HG03565 (cell line): Measurements from ENCODE around the gene MRLN.
"Not testable (repeated sequence)": the region's sequence is repeated elsewhere in the genome, so short reads cannot be mapped to it uniquely, and the experiment has no call there.

Experiments
- ATAC-seq: cut with Tn5 transposase; IDR thresholded peaks from one replicate; pipeline ENCODE4 v1.9.1; 2021; ENCODE audit warnings: mild to moderate bottlenecking, moderate library complexity; ENCODE audit not compliant: unreplicated experiment

Gene MRLN

DNA sequence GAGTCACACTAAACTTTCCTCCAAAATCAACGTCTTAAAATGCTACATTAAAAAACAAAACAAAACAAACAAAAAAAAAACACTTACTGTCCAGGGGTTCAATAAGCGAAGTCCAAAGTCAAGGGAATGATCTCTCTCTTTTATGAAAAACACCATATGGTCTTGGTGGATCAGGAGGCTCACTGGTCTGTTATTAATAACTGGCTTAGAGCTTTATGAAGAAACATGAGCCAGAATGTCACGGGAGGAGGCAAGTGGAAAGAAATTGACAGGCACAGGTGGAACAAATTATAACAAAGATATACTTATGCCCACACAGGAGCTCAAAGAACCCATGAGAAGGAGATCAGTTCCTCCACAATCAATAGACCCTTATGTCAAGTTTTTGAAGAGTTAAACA lies at the start of gene MRLN:
MRLN (minus strand) TSS at position 189 of the 400 bp plus-strand sequence.
- no peak for ATAC-seq

DNA sequence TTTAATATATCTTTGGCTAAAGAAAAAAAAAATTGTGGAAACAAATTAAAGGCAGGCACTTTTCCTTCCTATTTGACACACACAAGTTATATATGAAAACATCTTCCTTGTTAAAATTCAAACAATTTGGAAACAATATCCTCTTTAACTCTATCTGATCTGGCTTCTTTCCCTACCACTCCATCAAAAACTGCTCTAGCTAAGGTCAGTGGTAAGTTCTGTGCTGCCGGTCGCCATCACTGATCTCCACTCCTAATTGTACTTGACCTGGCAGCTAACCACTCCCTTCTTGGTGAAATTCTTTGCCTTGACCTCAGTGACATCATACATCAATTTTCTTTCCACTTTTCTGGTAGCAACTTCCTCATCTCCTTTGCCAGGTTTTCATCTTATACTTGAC lies 47.9 kb upstream of the MRLN start:
- no peak for ATAC-seq

DNA sequence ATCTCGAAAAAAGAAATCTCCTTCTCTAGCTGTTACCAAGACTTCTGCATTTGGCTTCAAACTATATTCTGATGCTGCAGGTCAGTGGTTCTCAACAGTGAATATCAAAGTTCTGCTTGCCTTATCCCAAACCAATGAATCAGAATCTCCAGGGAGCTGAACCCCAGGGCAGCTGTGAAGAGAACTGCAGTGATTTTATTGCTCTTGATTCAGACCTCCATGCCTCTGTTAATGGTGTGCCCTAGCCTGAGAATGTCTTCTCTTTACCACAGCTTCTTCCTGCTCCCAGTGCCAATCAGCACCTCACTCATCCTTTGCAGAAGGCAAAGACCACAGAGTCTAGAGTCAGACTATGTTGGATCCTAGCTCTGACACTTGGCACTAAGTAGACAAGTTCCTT lies 46.2 kb upstream of the MRLN start:
- no peak for ATAC-seq

DNA sequence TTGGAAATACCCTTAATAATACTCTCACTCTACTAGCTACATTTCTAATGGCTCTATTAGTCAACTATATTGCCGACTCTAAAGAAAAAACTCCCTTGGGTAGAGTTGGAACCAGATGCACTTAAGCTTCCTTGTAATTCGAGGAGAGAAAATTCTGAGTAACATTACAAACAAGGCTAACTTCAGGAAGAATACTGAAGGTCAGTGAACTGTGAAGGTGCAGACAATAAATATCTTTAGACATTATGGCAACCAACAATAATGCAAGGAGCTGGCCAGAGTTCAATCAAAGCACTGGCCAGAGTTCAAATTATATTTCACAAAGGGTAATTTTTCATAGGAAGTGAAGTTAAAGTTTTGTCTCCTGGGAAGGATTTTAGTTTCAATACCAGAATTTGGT lies 40.7 kb upstream of the MRLN start:
- no peak for ATAC-seq

DNA sequence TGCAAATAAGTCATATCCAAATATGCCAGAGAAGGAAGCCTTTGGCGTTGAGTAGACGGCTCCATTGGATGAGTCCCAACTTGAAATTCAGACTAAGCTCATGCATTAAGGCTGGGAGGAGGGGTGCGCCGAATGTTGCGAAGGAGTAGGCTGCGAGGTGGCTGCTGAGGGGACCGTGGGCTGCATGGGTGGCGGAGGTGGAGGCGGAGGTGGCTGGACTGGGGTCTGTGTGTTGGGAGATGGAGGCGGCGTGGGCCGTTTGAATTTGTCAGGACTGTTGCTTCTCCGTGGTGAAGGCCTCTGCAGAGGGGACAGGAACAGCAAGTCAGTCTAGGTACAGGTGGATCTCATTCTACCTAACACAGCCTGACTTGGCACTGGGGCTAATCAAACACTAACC lies 39.6 kb upstream of the MRLN start:
- no peak for ATAC-seq

DNA sequence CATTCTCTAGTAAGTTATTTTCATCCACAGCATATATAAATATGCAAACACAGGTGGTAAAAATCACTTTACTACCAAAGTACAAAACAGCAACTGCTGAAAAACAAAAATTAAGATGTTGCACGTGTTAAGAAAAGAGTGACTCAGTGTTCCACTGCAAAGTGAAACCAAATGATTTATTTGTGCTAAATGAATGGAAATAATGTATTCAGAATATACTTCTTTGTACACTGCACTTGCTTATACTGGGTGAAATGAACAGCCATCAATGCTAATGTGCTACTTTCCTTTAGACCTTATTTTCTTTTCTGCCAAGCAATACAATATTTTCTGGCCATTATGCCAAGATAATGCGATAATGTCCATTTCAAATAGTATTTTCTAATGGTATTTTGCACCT lies 38.3 kb upstream of the MRLN start:
- ATAC-seq: no peak

DNA sequence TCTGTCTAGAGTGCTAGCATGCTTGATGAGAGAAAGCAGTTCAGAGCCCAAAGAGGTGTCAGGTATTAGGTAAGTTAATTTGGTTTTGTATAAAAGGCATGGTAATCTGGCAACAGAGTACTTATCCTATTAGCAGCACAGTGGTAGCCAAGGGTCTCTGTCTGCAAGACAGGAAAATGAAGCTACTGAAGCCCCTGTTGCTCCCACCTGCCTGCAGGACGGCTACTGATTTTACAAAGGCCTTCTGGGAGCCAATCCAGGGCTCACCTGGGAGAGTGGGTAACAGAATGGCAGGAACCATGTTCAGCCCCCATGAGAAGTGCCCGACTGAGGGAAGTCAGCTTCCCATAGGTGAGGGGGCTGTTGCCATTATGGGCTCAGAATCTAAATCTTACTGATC lies 36.8 kb upstream of the MRLN start:
- ATAC-seq: not testable (repeated sequence)

DNA sequence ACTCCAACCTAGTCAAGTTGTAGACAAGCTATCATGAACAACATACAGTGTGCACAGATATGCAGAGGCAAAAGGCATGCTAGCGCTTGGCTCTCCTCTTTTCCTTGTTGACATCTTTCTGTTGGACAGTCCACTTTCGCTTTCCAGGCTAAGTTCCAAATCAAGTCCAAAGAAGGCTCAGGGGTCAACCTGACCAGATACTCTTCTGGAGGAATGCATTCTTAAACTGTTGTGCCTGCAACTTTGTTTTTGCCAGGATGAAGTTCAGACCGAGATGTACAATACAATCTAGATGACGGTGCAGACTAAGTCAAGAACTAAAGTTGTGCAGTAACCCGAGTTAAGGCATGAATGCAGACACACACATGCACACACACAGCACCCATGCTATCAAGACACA lies 35.7 kb upstream of the MRLN start:
- not testable (repeated sequence) for ATAC-seq

DNA sequence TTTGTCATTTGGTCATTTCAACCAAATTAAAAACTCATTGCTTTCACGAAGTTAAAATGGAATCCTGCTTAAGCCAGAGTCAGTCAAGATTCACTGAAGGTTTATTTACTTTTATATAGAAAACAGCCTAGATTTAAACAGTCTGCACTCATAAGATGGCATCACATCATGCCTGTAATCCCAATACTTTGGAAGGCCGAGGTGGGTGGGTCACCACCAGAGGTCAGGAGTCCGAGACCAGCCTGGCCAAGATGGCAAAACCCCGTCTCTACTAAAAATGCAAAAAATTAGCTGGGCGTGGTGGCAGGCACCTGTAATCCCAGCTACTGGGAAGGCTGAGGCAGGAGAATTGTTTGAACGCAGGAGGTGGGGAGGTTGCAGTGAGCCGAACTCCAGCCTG lies 33.8 kb upstream of the MRLN start:
- not testable (repeated sequence) for ATAC-seq

DNA sequence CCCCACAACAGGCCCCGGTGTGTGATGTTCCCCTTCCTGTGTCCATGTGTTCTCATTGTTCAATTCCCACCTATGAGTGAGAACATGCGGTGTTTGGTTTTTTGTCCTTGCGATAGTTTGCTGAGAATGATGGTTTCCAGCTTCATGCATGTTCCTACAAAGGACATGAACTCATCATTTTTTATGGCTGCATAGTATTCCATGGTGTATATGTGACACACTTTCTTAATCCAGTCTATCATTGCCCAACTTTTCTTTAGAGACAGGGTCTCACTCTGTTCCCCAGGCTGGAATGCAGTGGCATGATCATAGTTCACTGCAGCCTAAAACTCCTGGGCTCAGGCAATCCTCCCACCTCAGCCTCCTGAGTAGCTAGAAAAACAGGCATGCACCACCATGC lies 32.2 kb upstream of the MRLN start:
- not testable (repeated sequence) for ATAC-seq

DNA sequence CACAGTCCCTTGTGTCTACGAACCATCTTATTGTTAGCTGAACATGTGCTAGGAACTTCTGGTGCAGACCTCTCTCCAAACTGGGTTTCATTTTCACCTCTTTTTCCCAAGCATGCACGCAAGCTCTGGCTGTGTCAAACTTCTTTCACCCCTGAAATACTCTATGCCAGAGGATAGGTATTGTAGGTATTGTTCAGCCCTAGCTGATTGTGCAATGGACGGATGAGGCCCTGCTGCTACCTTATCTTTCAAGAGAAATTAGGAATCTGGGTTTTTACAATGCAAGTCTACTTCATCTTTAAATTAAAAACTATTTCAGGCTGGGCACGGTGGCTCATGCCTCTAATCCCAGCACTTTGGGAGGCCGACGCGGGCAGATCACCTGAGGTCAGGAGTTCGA lies 28.3 kb upstream of the MRLN start:
- no peak for ATAC-seq

DNA sequence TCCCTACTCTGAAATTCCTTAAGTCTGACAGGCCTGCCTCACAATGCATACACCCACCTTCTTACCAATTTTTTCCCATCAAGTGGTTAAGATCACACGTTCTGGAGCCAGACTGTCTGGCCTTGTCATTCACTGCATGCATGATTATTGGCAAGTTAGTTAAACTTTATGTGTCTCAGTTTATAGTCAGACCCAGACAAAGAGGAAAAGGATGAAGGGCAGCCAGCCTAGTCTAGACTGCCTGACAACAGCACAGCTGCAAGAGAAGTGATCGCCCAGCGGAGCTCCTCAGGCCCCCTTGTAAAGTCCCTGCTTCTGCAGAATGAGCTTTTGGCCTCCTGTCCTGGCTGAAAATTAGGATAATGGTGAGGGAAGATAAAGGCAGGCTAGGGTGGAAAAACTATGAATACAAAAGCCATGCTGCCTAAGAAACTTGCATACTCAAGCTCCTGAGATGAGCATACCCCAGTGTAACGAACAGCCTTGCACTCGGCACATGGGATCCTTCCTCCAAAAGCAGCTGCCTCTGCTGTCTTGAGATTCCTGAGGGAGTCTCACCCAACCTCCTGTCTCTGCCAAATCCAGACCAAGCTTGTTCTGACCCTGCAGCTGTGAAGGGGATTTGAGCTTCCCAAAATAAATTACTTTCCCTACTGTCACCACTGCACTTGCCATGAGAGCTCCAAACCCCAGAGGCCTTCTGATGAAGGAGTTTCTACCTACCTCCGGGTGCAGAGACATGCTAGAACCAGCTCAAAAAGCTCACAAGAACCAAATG lies 26.7 kb upstream of the MRLN start:
- ATAC-seq: no peak

DNA sequence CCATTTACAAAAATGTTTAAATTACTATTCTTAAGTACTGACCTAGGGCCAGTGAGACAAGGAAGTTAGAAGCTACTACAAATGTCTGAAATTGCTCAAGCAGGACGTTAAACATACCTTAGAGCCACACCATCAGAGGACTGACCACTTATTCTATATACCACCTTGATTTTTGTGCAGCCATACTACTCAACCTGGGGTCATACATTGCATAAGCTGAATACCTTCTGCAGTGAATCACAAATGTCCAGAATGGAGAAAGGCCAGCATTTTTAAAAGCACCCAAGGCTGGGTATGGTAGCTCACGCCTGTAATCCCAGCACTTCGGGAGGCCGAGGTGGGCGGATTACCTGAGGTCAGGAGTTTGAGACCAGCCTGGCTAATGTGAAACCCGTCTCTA lies 21.2 kb upstream of the MRLN start:
- no peak for ATAC-seq

DNA sequence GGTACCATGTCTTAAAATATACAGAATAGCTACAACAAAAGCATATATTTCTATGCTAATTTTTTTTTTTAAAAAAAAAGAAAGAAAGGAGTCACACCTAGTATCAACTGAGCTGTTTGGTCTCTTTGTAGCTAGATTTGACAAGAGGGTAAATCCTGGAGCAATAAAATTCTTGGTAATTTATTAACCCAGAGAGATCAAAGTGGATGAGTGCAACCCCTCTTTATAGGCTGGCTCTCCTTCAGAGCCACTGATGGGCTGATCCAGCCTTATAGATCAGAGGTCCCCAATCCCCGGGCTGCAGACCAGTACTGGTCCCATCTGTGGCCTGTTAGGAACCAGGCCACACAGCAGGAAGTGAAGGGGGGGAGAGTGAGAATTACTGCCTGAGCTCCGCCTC lies 19.8 kb upstream of the MRLN start:
- ATAC-seq: no peak

DNA sequence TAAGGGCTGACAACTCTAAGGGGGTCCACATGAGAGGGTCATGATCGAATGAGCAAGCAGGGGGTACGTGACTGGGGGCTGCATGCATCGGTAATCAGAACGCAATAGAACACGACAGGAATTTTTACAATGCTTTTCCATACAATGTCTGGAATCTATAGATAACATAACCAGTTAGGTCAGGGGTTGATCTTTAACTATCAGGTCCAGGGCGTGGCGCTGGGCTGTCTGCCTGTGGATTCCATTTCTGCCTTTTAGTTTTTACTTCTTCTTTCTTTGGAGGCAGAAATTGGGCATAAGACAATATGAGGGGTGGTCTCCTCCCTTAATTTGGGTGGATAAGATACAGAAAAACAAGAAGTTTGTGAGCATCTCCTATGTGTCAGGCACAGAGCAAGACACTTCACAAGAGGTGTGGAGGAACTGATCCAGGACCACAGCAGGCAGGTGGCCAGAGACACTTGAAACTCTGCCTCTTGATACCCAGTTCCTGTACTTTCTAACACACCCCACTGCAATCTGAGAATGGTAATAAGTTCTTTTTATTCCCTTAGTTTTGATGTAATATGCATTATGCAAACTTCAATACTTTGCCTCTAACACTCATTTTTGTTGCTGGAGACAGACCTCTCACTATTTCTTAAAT lies 18.0 kb upstream of the MRLN start:
- ATAC-seq: no peak

DNA sequence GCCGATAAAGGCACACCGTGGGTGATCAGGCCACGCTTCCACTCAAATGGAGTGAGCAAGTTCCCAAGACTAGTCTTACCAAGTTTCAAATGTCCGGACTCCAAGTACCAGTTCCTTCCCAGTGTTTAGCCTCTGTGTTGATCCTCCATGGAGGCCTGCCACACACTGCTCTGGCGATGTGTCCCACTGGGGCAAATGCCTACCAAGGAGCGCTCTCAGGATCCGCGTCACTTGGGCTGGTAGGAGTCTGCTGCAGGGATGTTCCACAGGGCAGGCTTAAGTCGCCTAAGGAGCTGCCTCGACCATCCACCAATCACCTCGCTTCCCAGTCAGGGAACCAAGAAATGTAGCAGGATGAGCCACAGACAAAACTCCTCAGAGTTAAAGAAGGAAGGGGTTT lies 17.4 kb upstream of the MRLN start:
- no peak for ATAC-seq

DNA sequence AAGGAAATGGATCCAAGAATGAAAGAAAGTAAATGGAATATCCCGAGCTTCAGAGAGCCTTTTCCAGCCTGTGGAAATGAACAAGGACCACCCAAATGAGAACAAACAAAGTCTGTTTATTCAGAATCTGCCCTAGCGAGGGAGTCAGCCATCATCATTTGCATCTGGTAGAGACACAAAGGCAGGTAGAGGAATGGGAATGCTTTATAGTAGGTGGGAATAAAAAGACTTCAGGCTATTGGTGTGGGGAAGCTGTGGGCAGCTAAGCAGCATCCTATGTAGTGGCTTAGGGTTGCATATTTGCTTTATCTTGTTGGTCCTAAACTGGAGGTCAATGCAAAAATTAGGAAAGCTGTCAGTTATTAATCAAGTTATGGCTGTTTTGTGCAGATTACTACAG lies 9.2 kb upstream of the MRLN start:
- no peak for ATAC-seq

DNA sequence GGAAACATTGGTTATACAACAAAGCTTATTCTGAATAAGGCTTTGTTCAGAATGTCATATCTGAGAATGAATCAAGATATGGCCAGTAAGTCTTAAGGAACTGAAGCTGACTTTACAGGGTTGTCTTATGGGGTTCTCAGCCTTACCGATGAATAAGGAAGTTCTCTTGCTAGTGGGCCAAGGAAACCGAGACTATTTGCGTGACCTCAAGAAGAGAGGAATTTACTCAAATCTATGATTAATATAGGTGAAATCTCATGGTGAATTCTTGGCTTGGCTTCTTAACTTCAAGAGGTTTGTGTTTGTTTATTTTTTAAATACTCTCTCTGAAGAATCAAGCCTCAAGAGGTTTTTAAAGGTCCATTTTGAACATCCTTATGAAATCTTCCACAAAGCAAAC lies 4.7 kb upstream of the MRLN start:
- ATAC-seq: no peak

DNA sequence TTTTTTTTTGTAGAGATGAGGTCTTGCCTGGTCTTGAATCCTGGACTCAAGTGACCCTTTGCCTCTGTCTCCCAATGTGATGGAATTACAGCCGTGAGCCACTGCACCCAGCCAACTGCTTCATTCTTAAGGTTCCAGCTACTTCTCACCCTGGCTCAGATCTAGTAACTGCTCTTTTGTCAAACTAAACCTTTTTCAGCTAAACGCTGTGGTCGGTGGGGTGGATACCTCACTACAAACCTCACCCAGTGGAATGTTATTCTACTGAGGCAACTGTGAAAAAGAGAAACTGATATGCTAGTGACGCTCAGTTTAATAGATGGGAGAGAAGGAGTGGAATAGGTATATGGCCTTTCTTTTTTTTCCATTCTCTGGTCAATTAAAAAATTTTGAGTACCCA lies 1.7 kb upstream of the MRLN start:
- ATAC-seq: no peak

DNA sequence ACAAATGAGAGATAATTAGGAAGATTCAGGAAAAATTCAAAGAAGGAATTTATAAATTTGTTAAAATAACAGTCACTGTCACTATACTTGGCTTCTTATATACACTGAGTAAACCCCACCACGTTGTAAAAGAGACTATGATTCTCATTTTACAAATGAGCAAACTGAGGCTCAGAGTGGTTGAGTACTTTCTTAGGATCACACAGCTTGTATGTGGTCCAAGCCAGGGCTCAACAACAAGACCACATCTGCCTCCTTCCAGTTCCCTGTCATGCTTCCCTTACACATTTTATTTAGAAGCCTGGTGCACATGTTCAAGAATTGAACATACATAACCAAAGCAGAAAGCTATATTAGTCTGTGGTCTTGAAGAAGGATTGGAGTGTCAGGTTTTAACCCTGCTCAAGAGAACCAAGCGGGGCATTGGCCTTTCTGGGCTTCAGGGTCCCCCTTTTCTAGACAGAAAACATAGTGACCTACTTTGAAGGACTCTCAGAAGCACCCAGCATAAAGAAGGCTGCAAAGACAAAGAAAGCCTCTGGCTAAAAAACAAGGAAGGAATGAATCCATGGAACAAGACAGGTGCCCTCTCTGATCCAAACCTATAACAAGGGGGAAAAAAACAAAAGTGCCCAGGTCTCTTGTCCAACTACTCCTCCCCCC lies 846 bp downstream of the MRLN start:
- no peak for ATAC-seq

DNA sequence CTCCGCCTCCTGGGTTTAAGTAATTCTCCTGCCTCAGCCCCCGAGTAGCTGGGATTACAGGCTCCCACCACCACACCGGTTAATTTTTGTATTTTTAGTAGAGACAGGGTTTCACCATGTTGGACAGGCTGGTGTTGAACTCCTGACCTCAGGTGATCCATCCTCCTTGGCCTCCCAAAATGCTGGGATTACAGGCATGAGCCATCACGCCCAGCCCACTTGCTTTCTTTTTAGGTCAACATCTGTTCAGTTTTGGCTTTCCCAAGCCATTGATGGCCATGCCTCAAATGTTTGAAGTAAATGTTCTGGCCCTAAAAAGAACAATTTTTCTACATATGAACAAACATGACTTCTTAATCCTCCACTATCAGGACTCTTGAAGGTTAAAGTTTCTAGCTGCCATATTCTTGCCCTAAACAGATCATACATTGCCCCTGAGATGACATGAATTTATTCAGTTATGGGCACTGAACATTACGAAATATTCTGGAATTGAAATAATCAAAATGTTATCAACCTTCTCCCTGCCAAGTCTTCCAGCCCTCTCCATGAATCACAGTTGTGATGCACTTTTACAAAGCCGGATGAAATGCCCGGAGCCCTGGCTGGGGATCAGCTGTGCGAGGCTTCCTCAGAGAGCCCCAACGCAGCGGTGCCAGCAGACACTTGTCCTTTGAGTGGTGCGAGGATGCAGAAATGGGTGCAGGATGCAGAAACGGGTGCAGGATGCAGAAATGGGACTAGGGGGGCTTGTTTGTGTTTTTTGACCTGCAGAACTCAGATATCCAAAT lies 2.9 kb downstream of the MRLN start:
- no peak for ATAC-seq
